A549 (cell line): ENCODE measurements around the gene DAB2. TPM values are rescaled to one million over a fixed set of nuclear protein-coding genes. Genes with fewer than 3 reads are reported as not detected.

Experiments used
- ATAC-seq, 2 experiments: fragments of 200-7000 bp in 1 of 2; fragments of >200 bp in 1 of 2; cut with Nextera tagmentation in 1 of 2; cut with Tn5 transposase in 1 of 2; 3 replicates each; pipeline versions ENCODE4 v1.8.0 to v1.9.1; 2018 to 2020; ENCODE audit warnings: mild to moderate bottlenecking in 1 of 2, moderate library complexity in 1 of 2
- CTCF ChIA-PET: fragments of 300-600 bp; sonication (Branson Sonifier 250); formaldehyde crosslinking; extraction: SDS; loops from one replicate; lab custom pipeline; 2021; ENCODE audit warnings: antibody characterized with exemption, inconsistent platforms; lab: Yijun Ruan, JAX
- POLR2A ChIA-PET: fragments of 350-600 bp; formaldehyde crosslinking; extraction: SDS; loops from one replicate; lab custom pipeline; 2021; ENCODE audit warnings: antibody characterized with exemption, inconsistent platforms; lab: Yijun Ruan, JAX
- DNase-seq, 2 experiments: peaks; one replicate each; pipeline versions ENCODE4 v3.0.0 to v3.0.0-alpha.2; 2011 to 2016; ENCODE audit warnings: low read depth in 1 of 2, low spot score in 1 of 2
- FAIRE-seq: peaks from 2 replicates; lab custom pipeline; 2011; peaks lifted over from hg19 to GRCh38; lab: Jason Lieb, UNC
- H3K27ac ChIP-seq, 2 experiments: fragments of >200 bp; sonication (Bioruptor Twin); formaldehyde crosslinking; 3 replicates each; pipeline ENCODE4 v1.5.1; 2016 to 2017
- H3K4me1 ChIP-seq: fragments of >200 bp; sonication (Bioruptor Twin); formaldehyde crosslinking; 3 replicates; pipeline ENCODE4 v1.6.1; 2016
- H3K4me2 ChIP-seq: fragments of >200 bp; sonication (Bioruptor Twin); formaldehyde crosslinking; 3 replicates; pipeline ENCODE4 v1.6.1; 2016
- H3K4me3 ChIP-seq: fragments of >200 bp; sonication (Bioruptor Twin); formaldehyde crosslinking; 3 replicates; pipeline ENCODE4 v1.5.1; 2016
- H3K9me3 ChIP-seq: fragments of >200 bp; sonication (Bioruptor Twin); formaldehyde crosslinking; 3 replicates; pipeline ENCODE4 v1.6.1; 2016
- CBX2 ChIP-seq: fragments of 200-600 bp; sonication (generic); IDR thresholded peaks from 2 replicates; pipeline ENCODE4 v1.6.1; 2016; ENCODE audit warnings: low read depth, mild to moderate bottlenecking, borderline replicate concordance
- CBX8 ChIP-seq: fragments of 200-600 bp; sonication (generic); IDR thresholded peaks from 2 replicates; pipeline ENCODE4 v1.6.1; 2016
- CHD4 ChIP-seq: fragments of 200-600 bp; sonication (generic); IDR thresholded peaks from 2 replicates; pipeline ENCODE4 v1.6.1; 2016; ENCODE audit warnings: antibody characterized with exemption, mild to moderate bottlenecking, borderline replicate concordance
- HOXA7 ChIP-seq: fragments of 250-450 bp; sonication (Bioruptor Pico); IDR thresholded peaks from 2 replicates; pipeline ENCODE4 v1.5.0; 2020; ENCODE audit warnings: mild to moderate bottlenecking, moderate library complexity
- JUN ChIP-seq, 2 experiments: fragments of >200 bp; sonication (Bioruptor Twin); formaldehyde crosslinking; IDR thresholded peaks; 2 replicates in 1 of 2; 3 replicates in 1 of 2; pipeline ENCODE4 v1.6.1; 2016 to 2017
- JUNB ChIP-seq: fragments of >200 bp; sonication (Bioruptor Twin); formaldehyde crosslinking; IDR thresholded peaks from 2 replicates; pipeline ENCODE4 v1.6.1; 2016
- MAFK ChIP-seq: fragments of 450-650 bp; IDR thresholded peaks from 2 replicates; pipeline ENCODE4 v1.6.1; 2014; ENCODE audit not compliant: partially characterized antibody
- MYC ChIP-seq: IDR thresholded peaks from 2 replicates; pipeline ENCODE4 v1.6.1; 2012; ENCODE audit warnings: mild to moderate bottlenecking, inconsistent platforms, low read length, improper control_type of control experiment, borderline replicate concordance
- NFE2L2 ChIP-seq: fragments of 150-350 bp; conservative IDR thresholded peaks from 2 replicates; pipeline ENCODE4 v1.6.1; 2014; ENCODE audit warnings: low read length
- PHF8 ChIP-seq: fragments of 200-600 bp; sonication (generic); IDR thresholded peaks from 2 replicates; pipeline ENCODE4 v1.6.1; 2016; ENCODE audit warnings: low read depth, mild to moderate bottlenecking, antibody characterized with exemption, moderate library complexity, borderline replicate concordance
- POLR2A ChIP-seq: IDR thresholded peaks from 2 replicates; pipeline ENCODE4 v1.6.1; 2012; ENCODE audit warnings: mild to moderate bottlenecking, low read length
- RAD21 ChIP-seq, 2 experiments: fragments of >200 bp in 1 of 2; sonication (Bioruptor Twin) in 1 of 2; formaldehyde crosslinking in 1 of 2; IDR thresholded peaks in 1 of 2; conservative IDR thresholded peaks in 1 of 2; 2 replicates in 1 of 2; 3 replicates in 1 of 2; pipeline ENCODE4 v1.6.1; 2012 to 2018; ENCODE audit warnings: inconsistent platforms in 1 of 2
- RARB ChIP-seq: fragments of 250-450 bp; sonication (Bioruptor Pico); IDR thresholded peaks from 2 replicates; pipeline ENCODE4 v1.8.0; 2021; ENCODE audit warnings: mild to moderate bottlenecking, moderate library complexity
- RFX5 ChIP-seq: fragments of 450-650 bp; IDR thresholded peaks from 2 replicates; pipeline ENCODE4 v1.7.1; 2014; ENCODE audit warnings: antibody characterized with exemption, mild to moderate bottlenecking, moderate library complexity
- RNF2 ChIP-seq: fragments of 200-600 bp; sonication (generic); IDR thresholded peaks from 2 replicates; pipeline ENCODE4 v1.6.1; 2016; ENCODE audit warnings: low read depth, mild to moderate bottlenecking, antibody characterized with exemption, moderate library complexity, borderline replicate concordance
- SMC3 ChIP-seq: fragments of >200 bp; sonication (Bioruptor Twin); formaldehyde crosslinking; IDR thresholded peaks from 3 replicates; pipeline ENCODE4 v1.6.1; 2018; ENCODE audit warnings: inconsistent platforms
- ZC3H11A ChIP-seq: fragments of 450-650 bp; IDR thresholded peaks from 2 replicates; pipeline ENCODE4 v1.6.1; 2014; ENCODE audit warnings: antibody characterized with exemption, mild to moderate bottlenecking
- ZFP36 ChIP-seq: fragments of 450-650 bp; IDR thresholded peaks from 2 replicates; pipeline ENCODE4 v1.6.1; 2014; ENCODE audit warnings: borderline replicate concordance; ENCODE audit not compliant: partially characterized antibody
- WGBS: methylation state at CpG from one replicate; pipeline ENCODE4 v1.1.6; 2017; ENCODE audit errors: missing lambda C conversion rate; 5-methylcytosine and 5-hydroxymethylcytosine counted together
- polyA plus RNA-seq, 4 experiments: library from polyadenylated mRNA; depleted of rRNA in 3 of 4; stranded (reverse); fragments of >200 nt; fragmentation: RNase III in 1 of 4; extraction: RNeasy Plus Mini Kit Qiagen cat#74134 plus additional on column Dnase treatment in 1 of 4; gene quantifications; 2 replicates in 3 of 4; 3 replicates in 1 of 4; pipeline ENCODE4 v1.2.3, GENCODE V29; 2011 to 2017
- TF ChIP-seq, protein P1 (sequence below): fragments of 250-450 bp; sonication (Bioruptor Pico); IDR thresholded peaks from 2 replicates; pipeline ENCODE4 v1.5.0; 2021; ENCODE audit warnings: mild to moderate bottlenecking, moderate library complexity, borderline replicate concordance
- TF ChIP-seq, protein P2 (sequence below): fragments of 450-650 bp; IDR thresholded peaks from 2 replicates; pipeline ENCODE4 v1.6.1; 2014; ENCODE audit warnings: antibody characterized with exemption
- TF ChIP-seq, protein P3 (sequence below): fragments of >200 bp; sonication (Bioruptor Twin); formaldehyde crosslinking; IDR thresholded peaks from 2 replicates; pipeline ENCODE4 v1.6.1; 2016
- TF ChIP-seq, protein P4 (sequence below): fragments of 250-450 bp; sonication (Bioruptor Pico); IDR thresholded peaks from 2 replicates; pipeline ENCODE4 v1.5.0; 2020; ENCODE audit warnings: low read depth, mild to moderate bottlenecking, moderate library complexity
- TF ChIP-seq, protein P5 (sequence below): fragments of >200 bp; sonication (Bioruptor Twin); formaldehyde crosslinking; IDR thresholded peaks from 3 replicates; pipeline ENCODE4 v1.6.1; 2016

The DAB2 gene
- polyA plus RNA-seq, 2 of the 4 experiments (the other 2 are of a cell fraction): 13.6 to 17.1 TPM

DNA sequence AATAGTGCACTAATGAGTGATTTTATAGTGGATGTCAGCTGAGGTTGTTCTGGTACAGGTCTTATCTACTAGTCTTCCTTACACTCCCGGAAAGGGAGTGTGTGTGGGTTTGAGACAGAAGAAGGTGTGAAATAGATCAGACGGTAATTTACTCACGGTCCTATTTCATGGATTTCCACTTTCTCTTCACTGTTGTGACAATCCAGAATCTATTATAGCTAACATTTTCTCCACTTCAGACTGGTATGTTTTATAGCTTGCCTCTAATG lies 53.5 kb downstream of the DAB2 start:
- TF ChIP-seq JUNB (no peak), POLR2A (no peak), PHF8 (no peak), NFE2L2 (no peak), RFX5 (no peak), MYC (no peak)
- TF ChIP-seq, protein P1, sequence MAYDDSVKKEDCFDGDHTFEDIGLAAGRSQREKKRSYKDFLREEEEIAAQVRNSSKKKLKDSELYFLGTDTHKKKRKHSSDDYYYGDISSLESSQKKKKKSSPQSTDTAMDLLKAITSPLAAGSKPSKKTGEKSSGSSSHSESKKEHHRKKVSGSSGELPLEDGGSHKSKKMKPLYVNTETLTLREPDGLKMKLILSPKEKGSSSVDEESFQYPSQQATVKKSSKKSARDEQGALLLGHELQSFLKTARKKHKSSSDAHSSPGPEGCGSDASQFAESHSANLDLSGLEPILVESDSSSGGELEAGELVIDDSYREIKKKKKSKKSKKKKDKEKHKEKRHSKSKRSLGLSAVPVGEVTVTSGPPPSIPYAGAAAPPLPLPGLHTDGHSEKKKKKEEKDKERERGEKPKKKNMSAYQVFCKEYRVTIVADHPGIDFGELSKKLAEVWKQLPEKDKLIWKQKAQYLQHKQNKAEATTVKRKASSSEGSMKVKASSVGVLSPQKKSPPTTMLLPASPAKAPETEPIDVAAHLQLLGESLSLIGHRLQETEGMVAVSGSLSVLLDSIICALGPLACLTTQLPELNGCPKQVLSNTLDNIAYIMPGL (CRISPR knock-in tag): no peak
- no peak overlapping the region for H3K4me3 ChIP-seq
- no peak for FAIRE-seq
- DNase-seq: no peak
- CTCF ChIA-PET: interaction anchor here (0.5 to 3.5 kb wide), 10 partner anchors 9 to 199 kb away, joined by 3 to 23 read pairs (median 3); partner anchors contain the start of gene DAB2
- no peaks in the 10 kb centered on the region for H3K9me3 ChIP-seq
- H3K27ac ChIP-seq: no peak overlapping the region
- no peak overlapping the region for H3K4me2 ChIP-seq
- no peak for ATAC-seq
- H3K4me1 ChIP-seq: no peaks in the 10 kb centered on the region
- WGBS: 86% methylated on average over 3 of the region's 3 CpGs
- POLR2A ChIA-PET: no interaction called here

DNA sequence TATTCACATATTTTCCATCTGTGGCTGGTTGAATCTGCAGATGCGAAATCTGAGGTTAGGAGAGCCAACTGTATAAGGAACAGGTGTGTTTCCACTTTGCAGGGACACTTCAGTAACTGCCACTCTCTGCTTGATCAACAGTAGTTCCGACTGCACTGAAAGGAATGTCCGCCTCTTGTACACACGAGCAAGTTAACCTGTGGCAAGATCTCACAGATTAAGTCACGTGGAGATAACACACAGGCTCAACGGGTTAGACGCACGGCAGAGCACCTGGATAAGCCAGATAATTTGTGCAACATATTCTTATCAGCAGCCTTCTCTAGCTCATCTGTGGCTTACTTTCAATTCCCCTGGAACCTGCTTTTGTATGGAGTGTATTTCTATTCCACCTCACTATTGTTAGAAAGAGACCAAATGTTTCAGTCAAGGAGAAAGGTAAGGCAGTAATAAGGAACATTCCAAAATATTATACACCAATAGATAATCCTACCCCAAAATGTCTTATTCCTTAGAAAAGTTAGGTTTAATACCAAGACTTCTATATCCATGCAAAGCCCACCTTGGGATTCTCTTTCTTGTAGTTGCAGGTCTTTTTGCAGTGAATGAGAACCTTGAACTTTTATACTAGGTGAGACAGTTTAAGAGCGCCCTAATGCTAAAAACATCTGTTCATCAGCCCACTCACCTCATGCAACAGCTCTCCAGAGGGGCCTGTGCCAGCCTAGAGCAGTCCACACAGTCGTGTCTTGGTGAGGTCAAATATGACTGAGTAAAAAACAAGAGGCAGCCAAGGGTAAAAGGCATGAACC lies 54.0 kb downstream of the DAB2 start:
- TF ChIP-seq, protein P2, sequence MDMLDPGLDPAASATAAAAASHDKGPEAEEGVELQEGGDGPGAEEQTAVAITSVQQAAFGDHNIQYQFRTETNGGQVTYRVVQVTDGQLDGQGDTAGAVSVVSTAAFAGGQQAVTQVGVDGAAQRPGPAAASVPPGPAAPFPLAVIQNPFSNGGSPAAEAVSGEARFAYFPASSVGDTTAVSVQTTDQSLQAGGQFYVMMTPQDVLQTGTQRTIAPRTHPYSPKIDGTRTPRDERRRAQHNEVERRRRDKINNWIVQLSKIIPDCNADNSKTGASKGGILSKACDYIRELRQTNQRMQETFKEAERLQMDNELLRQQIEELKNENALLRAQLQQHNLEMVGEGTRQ: no peak
- TF ChIP-seq JUN (IDR thresholded peaks at IDR 0.05): no peak
- TF ChIP-seq CBX2: no peak
- no peak for TF ChIP-seq MAFK
- TF ChIP-seq MYC: no peak
- TF ChIP-seq CBX8: no peak
- TF ChIP-seq, protein P3, sequence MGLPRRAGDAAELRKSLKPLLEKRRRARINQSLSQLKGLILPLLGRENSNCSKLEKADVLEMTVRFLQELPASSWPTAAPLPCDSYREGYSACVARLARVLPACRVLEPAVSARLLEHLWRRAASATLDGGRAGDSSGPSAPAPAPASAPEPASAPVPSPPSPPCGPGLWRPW: no peak
- TF ChIP-seq RAD21 (conservative IDR thresholded peaks at IDR 0.05 in 1 of 2, IDR thresholded peaks at IDR 0.05 in 1 of 2): no peak
- no peak for TF ChIP-seq ZFP36
- no peak for TF ChIP-seq SMC3
- FAIRE-seq (no peak), ATAC-seq (no peak), DNase-seq (no peak)
- Histone ChIP-seq H3K9me3 (no peaks in the 10 kb centered on the region), H3K4me2 (no peak overlapping the region), H3K27ac (no peak overlapping the region), H3K4me1 (no peaks in the 10 kb centered on the region), H3K4me3 (no peak overlapping the region)
- WGBS: 84% methylated on average over 10 of the region's 10 CpGs
- ChIA-PET POLR2A (no interaction called here), CTCF (interaction anchor here (0.5 to 1.6 kb wide), 8 partner anchors 53 to 200 kb away, joined by 3 to 7 read pairs (median 3); no protein-coding TSS in a partner anchor)

DNA sequence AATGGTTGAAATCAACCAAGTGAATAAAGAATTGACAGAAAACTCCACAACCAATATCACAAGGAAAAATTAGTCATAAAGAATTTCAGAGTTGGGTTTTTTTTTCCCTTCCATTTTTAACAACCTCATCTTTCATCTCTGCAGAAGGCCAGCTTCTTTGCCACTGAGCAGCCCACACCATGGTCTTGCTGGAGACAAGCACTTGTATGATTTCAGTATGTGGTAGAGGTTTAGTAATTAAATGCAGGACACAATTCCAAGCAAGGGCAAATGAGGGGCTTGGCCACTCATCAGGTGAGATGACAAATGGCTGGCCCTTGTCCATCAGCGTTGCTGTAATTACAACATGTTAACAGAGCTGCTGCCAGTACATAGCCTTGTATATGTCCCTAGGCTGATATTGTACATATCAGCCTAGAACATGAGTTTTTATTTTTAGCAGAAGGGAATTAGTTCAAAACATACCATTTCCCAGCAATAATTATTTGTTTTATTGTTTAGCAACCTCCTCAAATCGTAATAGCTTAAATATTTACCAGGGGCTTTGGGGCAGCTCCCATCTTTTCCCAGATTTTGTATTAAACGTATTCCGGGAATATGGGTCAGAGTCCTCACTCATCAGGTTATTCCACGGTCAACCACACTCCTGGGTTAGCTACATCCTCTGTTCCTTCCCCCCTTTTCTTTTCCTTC lies 55.5 kb downstream of the DAB2 start:
- ATAC-seq: no peak
- TF ChIP-seq HOXA7: no peak
- TF ChIP-seq JUNB: no peak
- TF ChIP-seq RARB (CRISPR knock-in tag): no peak
- no peak for TF ChIP-seq RNF2
- TF ChIP-seq, protein P4, sequence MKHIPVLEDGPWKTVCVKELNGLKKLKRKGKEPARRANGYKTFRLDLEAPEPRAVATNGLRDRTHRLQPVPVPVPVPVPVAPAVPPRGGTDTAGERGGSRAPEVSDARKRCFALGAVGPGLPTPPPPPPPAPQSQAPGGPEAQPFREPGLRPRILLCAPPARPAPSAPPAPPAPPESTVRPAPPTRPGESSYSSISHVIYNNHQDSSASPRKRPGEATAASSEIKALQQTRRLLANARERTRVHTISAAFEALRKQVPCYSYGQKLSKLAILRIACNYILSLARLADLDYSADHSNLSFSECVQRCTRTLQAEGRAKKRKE (CRISPR knock-in tag): no peak
- no peak for TF ChIP-seq POLR2A
- no peak for TF ChIP-seq RFX5
- TF ChIP-seq ZC3H11A: no peak
- TF ChIP-seq, protein P5, sequence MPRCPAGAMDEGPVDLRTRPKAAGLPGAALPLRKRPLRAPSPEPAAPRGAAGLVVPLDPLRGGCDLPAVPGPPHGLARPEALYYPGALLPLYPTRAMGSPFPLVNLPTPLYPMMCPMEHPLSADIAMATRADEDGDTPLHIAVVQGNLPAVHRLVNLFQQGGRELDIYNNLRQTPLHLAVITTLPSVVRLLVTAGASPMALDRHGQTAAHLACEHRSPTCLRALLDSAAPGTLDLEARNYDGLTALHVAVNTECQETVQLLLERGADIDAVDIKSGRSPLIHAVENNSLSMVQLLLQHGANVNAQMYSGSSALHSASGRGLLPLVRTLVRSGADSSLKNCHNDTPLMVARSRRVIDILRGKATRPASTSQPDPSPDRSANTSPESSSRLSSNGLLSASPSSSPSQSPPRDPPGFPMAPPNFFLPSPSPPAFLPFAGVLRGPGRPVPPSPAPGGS: no peak
- no peak for TF ChIP-seq MAFK
- no peak for TF ChIP-seq CHD4
- TF ChIP-seq, all 56 proteins: peak for 0
- no peak for FAIRE-seq
- CTCF ChIA-PET: interaction anchor here (0.9 to 1.6 kb wide), 7 partner anchors 13 to 222 kb away, joined by 3 to 7 read pairs (median 3); partner anchors contain the start of gene DAB2
- WGBS: 70% methylated on average over 5 of the region's 5 CpGs
- H3K4me2 ChIP-seq: no peak overlapping the region
- H3K4me3 ChIP-seq: no peak overlapping the region
- POLR2A ChIA-PET: no interaction called here
- H3K9me3 ChIP-seq: no peaks in the 10 kb centered on the region
- DNase-seq: no peak
- H3K4me1 ChIP-seq: no peaks in the 10 kb centered on the region
- no peak overlapping the region for H3K27ac ChIP-seq
